ENCODE measurements around the gene MXD4.

MXD4 gene

GRCh38 chr4:2261110-2261852 lies 628 bp downstream of the MXD4 start:
- peak; percentile 34 for DNase-seq

GRCh38 chr4:2260344-2261109 lies 1.4 kb downstream of the MXD4 start:
- DNase-seq, result peak; percentile 9

DNA sequence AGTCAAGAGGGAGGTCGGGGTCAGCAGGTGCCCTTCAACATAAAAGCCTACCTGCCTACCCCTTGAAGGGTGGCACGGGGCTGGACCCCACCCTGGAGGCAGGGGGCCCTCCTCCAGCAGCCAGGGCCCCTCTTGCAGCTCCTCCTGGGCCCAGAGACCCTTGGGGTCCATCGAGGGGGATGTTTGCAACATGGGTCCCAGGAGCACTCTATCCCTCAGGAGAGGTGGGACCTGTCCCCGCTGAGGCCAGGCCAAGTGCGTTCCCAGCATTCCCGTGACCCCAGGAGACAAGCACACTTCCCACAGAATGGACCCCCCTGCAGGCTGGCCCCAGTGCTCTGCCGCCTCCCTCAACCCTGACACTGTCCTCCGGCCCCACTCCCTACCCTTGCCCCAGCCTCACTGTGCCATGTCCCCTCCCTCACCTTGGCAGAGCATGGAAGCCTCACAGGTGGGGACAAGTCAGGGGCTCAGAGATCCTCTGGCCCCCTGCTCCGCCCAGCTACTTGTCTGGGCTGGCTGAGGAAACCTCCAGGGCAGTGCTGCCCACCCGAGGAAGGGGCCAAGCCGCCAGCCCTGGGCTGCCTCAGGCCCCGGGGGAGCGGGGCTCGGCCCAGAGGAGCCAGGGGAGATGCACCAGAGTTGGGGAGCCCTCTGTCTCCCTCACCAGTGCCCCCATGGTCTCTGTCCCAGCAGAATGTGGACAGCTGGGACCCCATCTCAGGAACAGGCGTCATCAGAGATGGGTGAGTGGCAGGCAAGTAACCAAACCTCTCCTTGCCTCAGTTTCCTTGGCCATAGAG lies 2.2 kb downstream of the MXD4 start:
- peak; percentile 15 for DNase-seq

DNA sequence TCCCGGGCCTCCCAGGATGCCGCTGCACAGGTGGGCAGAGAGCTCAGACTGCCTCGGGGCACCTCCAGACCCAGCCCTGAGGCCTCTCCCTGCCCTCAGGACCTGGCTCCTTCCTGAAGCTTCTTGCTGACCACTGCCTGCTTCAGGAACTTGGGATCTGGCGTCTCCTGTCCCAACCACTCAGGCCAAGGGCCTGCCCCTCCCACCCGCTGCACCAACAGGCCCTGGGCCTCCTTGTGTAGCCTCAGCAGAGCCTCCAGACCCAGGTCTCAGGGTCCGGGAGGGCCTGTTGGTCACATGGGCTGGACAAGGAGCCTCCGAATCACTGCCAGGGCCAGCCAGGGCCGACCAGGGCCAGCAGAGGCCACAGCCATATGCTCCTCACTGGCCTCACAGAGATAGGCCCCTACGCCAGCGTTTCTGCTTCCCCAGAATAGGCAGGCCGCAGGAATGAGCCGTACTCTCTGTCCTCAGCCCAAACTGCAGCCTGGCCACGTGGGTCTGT lies 2.8 kb downstream of the MXD4 start:
- DNase-seq, result peak; percentile 14

DNA sequence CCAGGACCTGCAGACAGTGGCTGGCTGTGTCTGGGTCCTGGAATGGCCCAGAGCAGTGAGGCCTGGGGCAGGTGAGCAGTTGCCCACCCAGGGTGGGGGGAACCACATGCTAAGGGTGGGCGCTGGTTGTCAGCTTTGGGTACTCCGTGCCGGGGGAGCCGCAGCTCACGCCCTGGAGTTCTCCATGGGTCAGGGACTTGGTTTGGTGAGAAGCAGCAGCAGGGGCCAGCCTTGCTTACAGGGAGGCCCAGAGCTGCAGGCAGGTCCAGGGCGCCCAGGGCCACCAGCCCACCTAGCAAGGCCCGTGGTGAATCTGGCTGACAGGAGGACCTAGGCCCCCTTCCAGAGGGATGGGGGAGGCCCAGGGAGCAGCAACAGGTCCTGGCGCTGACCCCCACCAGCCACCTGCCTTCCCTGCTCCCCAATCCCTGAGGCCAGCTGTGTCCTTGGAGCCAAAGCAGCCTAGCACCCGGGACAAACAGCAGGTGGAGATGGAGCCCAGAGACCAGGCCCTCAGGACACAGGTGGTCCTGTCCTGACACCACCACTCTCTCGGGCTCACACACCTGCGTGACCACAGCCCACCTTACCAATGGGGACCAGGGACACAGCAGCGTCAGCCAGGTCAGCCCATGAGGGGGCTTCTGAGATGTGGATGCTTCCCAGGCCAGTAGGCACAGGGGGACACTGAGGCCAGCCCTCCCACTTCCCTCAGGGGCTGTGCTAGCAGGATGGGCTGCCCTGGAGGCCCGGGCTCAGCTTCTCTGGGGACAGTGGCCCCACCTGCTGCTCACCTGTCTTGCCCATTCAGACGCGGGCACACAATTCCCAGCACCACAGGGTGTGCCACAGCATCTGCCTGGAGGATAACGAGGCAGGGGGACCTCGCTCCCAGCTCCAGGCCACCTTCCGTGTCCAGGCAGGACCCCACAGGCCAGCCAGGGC lies 3.5 kb downstream of the MXD4 start:
- peak; percentile 9 for DNase-seq

DNA sequence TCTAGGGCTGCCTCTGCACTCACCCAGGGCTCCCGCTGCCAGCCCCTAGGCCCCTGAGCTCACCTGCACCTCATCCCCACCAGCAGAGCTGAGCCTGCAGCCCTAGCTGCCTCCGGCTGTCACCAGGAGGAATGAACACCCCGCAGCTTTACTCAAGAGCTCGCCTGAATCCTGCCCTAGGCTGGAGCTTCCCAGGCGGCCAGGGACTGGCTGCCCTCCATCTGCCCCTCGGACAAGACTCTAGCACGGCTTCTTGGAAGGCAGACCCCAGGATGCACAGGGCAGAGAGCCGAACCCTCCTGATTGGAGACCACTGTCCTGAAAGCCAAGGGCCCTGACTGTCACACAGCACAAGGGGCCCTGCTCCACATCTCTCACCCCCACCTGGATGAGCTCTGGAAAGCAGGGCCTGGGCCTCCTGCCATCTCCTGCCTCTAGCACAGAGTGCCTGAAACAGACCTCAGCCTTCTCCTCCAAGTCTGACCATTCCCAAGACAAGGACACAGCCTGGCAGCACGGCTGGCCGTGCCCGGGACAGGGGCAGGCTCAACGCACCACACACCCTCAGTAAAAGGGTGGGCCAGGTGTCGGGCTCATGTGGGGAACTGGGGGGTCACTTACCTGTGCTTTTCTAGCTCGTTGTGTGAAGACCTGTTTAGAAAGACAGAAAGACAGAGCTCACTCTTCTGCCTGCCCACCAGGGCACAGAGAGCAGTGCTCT lies 4.4 kb downstream of the MXD4 start:
- DNase-seq, result peak; percentile 14

DNA sequence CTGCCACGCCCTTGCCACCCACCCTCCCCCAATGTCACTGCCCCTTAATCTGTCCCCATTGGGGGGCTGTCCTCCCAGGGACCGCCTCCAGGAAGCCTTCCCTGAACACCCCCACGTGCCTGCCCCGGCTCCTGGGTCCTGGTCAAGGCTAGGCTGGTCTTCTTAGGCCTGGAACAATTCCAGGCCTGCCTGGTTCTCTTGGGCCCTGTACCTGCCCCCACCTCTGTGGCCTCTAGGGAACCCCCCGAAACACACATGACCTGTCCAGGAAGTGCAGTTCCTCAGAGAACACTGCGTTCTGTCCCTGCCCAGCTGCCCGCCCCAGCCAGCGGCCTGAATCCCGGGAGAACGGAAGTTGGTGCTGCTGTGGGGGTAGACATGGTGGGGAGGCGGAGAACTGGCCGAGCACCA lies 5.1 kb downstream of the MXD4 start:
- no peak for DNase-seq

DNA sequence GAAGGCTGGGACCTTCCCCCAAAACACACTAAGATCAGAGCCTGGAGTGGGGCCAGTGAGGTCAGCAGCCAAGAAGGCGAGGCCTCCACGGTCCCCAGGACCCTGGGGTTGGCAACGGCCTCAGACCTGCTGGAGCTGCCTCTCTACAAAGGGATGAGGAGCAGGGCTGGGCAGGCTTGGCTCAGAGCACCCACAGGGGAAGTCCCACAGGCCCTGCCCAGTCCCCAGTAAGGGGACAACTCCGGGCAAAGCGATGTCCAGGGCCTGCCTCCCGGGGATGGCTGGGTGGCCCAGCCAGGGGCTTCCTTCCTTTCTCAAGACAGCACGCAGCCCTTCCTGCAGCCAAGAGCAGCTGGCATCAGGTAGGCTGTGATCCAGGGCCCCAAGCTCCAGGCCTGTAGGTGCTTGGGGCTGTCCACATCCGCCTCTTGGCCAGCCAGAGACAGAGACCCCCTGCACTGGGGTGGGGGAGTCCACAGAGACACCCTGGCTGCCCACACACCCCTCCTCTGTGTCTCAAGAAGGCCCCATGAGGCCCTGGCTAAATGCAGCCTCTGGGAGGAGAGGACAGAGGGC lies 5.7 kb downstream of the MXD4 start:
- peak; percentile 17 for DNase-seq

- DNase-seq, result peak; percentile 10
Measured at GRCh38 chr4:2255501-2256155, 6.3 kb downstream of the MXD4 start.

GRCh38 chr4:2254665-2255500 lies 7.0 kb downstream of the MXD4 start:
- DNase-seq, result peak; percentile 9

DNA sequence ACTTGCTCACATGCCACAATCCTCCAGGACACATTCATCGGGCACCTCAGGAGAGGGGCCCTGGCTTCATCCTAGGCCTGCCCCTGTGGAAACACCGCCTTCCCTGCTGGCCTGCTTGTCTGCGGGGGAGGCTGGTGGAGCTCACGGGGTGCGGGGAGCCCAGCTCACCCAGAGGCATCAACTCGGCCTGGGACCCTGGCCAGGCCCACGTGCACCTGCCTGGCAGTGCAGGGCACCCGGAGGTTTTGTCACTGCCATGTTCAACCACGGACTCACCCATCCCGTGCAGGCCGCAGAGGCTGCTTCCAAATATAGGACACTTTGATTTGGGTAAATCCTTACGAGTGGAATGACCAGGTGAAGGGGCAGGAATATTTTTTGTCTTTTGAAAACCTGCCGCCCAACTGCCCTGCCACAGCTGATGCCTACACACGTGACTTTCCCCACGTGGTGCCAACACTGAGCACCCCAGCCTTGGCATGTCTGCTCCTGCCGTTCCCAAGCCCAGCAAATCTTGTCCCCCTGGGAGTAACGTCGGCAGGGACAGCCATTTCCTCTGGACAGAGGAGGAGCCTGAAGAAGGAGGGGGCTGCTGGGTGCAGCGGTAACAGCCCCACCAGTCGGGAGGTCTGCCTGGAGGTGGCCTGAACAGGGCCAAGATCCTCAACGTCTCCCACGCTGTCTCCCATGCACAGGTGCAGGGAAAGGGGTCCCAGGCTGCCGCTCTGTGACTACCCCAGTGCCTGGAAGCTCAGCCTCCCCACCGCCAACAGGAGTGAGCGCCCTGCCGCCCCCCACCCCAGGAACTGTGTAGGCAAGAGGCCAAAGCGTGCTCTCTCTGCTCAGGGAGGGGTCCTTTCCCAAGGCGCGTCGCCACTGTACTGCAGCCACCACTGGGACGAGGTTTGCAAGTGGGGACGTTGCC lies 8.5 kb downstream of the MXD4 start:
- DNase-seq, result peak; percentile 16

GRCh38 chr4:2252530-2253091 lies 9.3 kb downstream of the MXD4 start:
- peak; percentile 12 for DNase-seq

GRCh38 chr4:2251795-2252529 lies 9.9 kb downstream of the MXD4 start:
- peak; percentile 12 for DNase-seq

GRCh38 chr4:2251073-2251794 lies 10.7 kb downstream of the MXD4 start:
- DNase-seq, result peak; percentile 11

DNA sequence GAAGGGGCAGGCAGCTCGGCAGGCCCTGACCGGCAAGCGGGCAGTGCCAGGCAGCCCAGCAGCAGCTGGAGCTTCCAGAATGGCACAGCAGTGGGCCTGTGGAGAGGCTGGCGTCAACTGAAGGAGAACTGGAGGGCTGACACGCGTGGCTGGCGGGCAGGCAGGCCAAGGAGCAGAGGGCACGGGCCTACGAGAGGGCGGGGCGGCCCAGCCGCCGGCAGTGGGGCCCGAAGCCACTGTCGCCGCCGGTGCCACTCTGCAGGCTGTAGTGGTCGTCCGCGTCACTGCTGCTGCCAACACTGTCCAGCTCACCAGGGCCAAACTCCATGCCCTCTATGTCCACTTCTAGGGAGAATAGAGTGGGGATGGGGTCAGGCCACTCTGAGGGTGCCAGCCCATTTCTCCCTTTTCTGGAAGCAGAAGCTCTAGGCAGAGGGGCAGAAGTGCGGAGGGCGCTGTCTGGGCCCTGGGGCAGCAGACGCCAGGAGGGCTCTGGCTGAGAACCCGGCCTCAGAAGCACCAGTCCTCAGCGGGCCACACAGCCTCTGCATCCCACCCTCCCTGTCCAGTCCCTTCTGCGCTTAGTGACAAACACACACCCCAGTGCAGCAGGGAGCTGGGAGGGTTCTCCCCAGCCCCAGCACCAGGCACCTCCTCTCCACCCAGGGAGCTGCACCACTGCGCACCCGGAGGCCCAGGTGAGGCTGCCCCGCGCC lies 11.4 kb downstream of the MXD4 start:
- peak; percentile 15 for DNase-seq
